ENCODE data around the gene CCDC88B. TPM values are rescaled to one million over a fixed set of nuclear protein-coding genes. Genes with fewer than 3 reads are reported as not detected.
A peak's percentile ranks its signal among the peaks of the same experiment; 100 is the strongest.
"Not testable (repeated sequence)": the region's sequence is repeated elsewhere in the genome, so short reads cannot be mapped to it uniquely, and the experiment has no call there.

CCDC88B gene
- total RNA-seq, 1 experiment from 2014 or later = 1.2 TPM

GRCh38 chr11:64305075-64305690, 34.8 kb upstream of the CCDC88B start, which contains the start of gene ESRRA:
Gene ESRRA (plus strand): TSS chr11:64305524. CDS start chr11:64307180, 1,656 bp downstream.
- peak; percentile 97 for DNase-seq (ENCODE audit: low spot score)

- DNase-seq (ENCODE audit: low spot score) = peak; percentile 45
Observed at GRCh38 chr11:64305691-64306562, 34.1 kb upstream of the CCDC88B start.

GRCh38 chr11:64306563-64306875, 33.5 kb upstream of the CCDC88B start:
- no peak for DNase-seq (ENCODE audit: low spot score)

- no peak for DNase-seq (ENCODE audit: low spot score)
Observed at GRCh38 chr11:64306876-64307622, 33.0 kb upstream of the CCDC88B start.

- not testable (repeated sequence) for DNase-seq (ENCODE audit: low spot score)
Observed at GRCh38 chr11:64307795-64308194, 32.2 kb upstream of the CCDC88B start.

- DNase-seq (ENCODE audit: low spot score) = no peak
Observed at GRCh38 chr11:64312947-64313346, 27.1 kb upstream of the CCDC88B start.

GRCh38 chr11:64313491-64314145, 26.4 kb upstream of the CCDC88B start:
- no peak for DNase-seq (ENCODE audit: low spot score)

- DNase-seq (ENCODE audit: low spot score) = no peak
Observed at GRCh38 chr11:64314146-64314804, 25.7 kb upstream of the CCDC88B start.

GRCh38 chr11:64314805-64315561, 25.0 kb upstream of the CCDC88B start:
- no peak for DNase-seq (ENCODE audit: low spot score)

- not testable (repeated sequence) for DNase-seq (ENCODE audit: low spot score)
Observed at GRCh38 chr11:64315667-64316526, 24.1 kb upstream of the CCDC88B start.

GRCh38 chr11:64316672-64317324, 23.2 kb upstream of the CCDC88B start:
- DNase-seq (ENCODE audit: low spot score) = no peak

GRCh38 chr11:64317325-64317960, 22.6 kb upstream of the CCDC88B start, which contains the start of gene TRMT112:
Gene TRMT112 (minus strand): TSS chr11:64317559. CDS start chr11:64317526, 33 bp downstream.
- DNase-seq (ENCODE audit: low spot score) = peak; percentile 99

- DNase-seq (ENCODE audit: low spot score) = peak; percentile 96
Observed at GRCh38 chr11:64317961-64318765, 21.8 kb upstream of the CCDC88B start, which contains the start of gene PRDX5. Gene PRDX5 (plus strand): TSS chr11:64318121. CDS start chr11:64318216, 95 bp downstream.

GRCh38 chr11:64318766-64319761, 20.9 kb upstream of the CCDC88B start:
- no peak for DNase-seq (ENCODE audit: low spot score)

GRCh38 chr11:64320556-64320955, 19.4 kb upstream of the CCDC88B start:
- no peak for DNase-seq (ENCODE audit: low spot score)

GRCh38 chr11:64321026-64321425, 19.0 kb upstream of the CCDC88B start:
- no peak for DNase-seq (ENCODE audit: low spot score)

All from H4 (cell line).